Measurements from ENCODE around the gene CUBN.

CUBN gene

DNA sequence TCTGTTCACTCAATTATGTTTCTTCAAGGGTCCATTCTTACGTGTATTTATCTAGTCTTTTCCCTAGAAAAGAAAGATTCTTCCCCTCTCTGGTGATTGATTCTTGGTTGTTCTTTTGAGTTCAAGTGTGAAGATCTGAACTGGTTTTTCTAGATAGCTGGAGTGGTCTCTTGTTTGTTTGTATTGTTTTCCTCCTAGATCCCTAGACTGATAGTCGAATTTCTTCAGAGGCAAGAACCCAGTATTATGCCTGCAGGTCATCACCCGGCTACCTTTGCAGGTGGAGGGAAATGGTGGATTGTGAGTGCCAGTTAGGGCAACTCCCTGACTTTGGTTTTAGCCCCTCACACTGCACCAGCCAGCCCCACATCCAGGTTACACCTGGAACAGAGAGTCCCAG is 310.2 kb downstream of the CUBN start:
- TF ChIP-seq ZNF274 (IDR thresholded peaks at IDR 0.05; ENCODE audit: low read depth, low read length), result no peak
- H3K4me3 ChIP-seq (ENCODE audit: low read length), result no peak overlapping the region

DNA sequence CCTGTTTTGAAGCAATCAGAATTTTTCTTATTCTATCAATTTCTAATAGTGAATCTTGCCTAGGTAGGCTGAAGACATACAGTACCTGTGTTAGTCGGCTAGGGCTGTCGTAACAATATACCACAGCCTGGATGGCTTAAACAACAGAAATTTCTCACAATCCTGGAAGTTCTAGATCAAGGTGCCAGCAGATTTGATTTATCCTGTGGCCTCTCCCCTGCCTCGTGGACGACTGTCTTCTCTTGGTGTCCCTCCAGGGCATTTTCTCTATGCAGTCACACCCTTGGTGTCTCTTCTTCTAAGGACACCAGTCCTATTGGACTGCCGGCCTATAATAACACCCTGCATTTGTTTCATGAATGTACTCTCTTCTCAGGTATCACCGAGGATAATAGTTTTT is 310.6 kb downstream of the CUBN start:
- no peak overlapping the region for H3K4me3 ChIP-seq (ENCODE audit: low read length)
- TF ChIP-seq ZNF274 (IDR thresholded peaks at IDR 0.05; ENCODE audit: low read depth, low read length), result no peak

DNA sequence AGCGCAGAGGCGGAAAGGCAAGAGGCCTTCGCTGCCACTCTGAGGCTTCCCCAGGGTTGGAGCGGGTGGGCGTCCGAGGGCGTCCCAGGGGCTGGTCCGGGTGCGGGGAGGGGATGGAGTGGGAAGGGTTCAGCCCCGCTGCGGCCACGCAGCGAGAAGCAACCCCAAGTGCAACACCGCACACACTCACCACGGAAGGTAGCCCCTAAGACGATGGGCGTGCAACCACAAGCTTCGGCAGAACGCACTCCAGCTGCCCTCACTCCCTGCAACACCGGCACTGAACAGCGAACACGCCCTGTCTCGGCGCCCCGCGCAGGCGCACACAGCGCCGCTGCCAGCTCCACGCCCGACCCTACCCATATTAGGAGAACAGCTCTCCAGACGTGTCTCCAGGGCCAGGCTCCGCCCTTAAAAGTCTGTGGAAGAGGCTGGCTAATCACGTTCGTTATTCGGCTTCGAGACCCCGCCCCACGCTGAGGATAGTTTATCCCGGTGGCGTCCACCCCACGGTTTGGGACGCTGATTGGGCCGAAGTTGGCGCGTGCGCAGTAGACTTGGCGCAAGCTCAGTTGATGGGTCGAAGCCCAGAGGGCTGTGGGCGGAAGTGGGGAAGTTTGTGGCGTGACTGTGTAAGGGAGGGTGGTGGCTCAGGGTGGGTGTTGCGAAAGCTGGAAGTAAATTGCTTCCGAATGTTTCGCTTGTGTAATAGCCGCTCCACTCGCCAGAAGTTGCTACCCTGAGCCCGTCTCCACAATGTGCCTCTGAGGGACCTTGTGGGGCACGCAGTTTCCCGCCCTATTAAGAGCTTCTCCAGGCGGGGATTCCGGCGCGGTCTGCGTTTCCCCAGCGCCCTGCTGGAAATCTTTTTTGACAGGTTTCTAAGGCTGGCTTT is 312.2 kb downstream of the CUBN start, which contains the start of gene RSU1:
TSS of gene RSU1 (minus strand) at position 300 of the 895 bp plus-strand sequence. CDS start 343 bp downstream, outside the sequence.
- no peak for TF ChIP-seq ZNF274 (IDR thresholded peaks at IDR 0.05; ENCODE audit: low read depth, low read length)
- H3K4me3 ChIP-seq (ENCODE audit: low read length), result peak within 1 kb of the TSS; percentile 74

DNA sequence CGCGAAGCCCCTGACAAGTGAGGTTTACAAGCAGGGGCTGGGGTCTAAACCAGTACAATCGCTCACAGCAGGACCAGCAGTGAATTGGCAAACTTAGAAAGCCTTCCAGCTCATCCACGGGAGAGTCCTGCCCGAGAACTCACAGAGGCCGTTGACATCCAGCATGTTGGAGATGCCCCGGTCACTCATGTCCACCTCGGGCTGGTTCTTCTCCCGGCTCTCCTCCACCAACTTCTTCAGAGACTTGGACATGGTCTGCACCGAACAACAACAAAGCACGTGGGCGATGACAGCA is 312.8 kb downstream of the CUBN start:
- TF ChIP-seq ZNF274 (IDR thresholded peaks at IDR 0.05; ENCODE audit: low read depth, low read length), result no peak
- peak overlapping the region; percentile 67 for H3K4me3 ChIP-seq (ENCODE audit: low read length)

DNA sequence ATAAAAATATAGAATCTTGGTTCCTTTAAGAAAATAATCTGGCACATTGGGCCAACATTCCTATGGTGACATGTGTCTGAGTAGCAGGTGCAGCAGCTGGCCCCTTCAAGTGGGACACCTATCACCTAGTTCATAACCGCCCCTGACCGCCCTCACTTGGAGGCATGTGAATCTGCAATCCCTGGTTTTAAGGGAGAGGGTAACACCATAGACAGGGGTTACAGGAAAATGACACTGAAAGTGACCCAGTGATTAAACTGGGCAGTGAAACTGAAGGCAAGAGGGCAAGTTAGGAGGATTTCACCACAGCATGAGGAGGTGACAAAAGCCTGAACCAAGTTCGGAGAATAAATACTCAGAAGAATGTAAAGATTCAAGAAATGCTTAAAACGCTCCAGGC is 313.4 kb downstream of the CUBN start:
- peak overlapping the region; percentile 67 for H3K4me3 ChIP-seq (ENCODE audit: low read length)
- TF ChIP-seq ZNF274 (IDR thresholded peaks at IDR 0.05; ENCODE audit: low read depth, low read length), result no peak

DNA sequence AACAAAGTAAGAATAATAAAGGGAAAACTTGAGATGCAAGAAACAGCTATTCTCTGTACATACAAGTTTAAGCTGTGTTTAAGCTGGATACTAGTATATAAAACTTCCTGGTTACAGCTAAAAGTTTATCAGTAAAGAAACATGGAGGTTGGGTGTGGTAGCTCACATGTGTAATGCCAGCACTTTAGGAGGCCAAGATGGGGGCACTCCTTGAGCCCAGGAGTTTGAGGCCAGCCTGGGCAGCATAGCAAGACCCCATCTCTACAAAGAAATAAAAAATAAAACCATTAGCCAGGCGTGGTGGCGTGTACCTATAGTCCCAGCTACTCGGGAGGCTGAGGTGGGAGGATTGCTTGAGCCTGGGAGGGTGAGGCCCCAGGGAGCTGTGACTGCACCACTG is 315.6 kb downstream of the CUBN start:
- H3K4me3 ChIP-seq (ENCODE audit: low read length), result no peak overlapping the region
- TF ChIP-seq ZNF274 (IDR thresholded peaks at IDR 0.05; ENCODE audit: low read depth, low read length), result no peak

DNA sequence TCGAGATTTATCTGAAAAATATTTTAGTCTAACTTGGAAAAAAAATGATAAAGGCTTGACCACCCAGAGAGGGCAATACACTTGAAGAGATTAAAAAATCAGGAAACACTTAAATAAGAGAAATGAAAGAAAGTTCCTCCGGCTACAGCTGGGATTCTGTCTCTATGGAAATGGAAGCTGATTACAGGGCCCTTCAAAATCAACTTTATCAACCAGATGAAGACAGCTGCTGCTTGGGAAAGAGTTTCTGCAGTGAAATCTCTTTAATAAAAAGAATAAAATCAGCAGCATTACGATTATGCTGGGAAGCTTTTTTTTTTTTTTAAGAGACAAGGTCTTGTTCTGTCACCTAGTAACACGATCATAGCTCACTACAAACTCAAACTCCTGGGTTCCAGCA is 316.9 kb downstream of the CUBN start:
- H3K4me3 ChIP-seq (ENCODE audit: low read length), result no peak overlapping the region
- TF ChIP-seq ZNF274 (IDR thresholded peaks at IDR 0.05; ENCODE audit: low read depth, low read length), result no peak

DNA sequence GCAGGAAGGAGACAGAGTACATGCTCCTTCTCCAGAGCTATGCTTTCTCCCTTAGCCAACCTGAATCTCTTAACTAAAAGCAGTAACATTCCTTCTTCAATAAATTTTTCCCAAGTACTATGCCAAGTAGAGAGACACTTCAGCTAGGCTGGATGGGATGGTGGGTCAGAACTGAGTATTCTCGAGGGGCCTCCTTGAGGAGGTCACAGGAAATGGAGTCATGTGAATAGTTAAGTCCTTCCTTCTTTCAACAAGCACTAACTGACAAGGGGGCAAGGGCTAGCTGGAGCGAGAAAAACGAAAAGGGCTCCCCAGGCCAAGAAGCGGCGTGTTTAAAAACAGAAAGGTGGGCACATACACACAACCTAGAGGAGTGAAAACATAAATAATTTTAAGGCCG is 317.8 kb downstream of the CUBN start:
- no peak overlapping the region for H3K4me3 ChIP-seq (ENCODE audit: low read length)
- no peak for TF ChIP-seq ZNF274 (IDR thresholded peaks at IDR 0.05; ENCODE audit: low read depth, low read length)

DNA sequence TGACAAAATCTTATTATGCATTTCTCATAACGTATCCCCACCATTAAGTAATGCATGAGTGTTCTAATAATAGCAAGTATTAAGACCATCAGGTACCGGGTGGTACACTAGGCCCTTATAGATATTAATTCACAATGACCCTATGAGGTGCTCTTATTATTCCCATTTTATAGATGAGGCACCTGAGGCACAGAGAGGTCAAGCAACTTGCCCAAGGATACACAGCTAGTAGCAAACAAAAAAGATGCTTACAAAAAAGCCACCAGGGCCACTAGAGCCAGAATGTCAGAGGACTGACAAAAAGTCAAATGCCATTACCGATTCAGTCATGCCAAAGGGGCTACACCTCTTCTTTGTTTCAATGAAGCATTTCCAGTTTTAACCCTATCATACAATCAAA is 318.3 kb downstream of the CUBN start:
- H3K4me3 ChIP-seq (ENCODE audit: low read length), result no peak overlapping the region
- TF ChIP-seq ZNF274 (IDR thresholded peaks at IDR 0.05; ENCODE audit: low read depth, low read length), result no peak

DNA sequence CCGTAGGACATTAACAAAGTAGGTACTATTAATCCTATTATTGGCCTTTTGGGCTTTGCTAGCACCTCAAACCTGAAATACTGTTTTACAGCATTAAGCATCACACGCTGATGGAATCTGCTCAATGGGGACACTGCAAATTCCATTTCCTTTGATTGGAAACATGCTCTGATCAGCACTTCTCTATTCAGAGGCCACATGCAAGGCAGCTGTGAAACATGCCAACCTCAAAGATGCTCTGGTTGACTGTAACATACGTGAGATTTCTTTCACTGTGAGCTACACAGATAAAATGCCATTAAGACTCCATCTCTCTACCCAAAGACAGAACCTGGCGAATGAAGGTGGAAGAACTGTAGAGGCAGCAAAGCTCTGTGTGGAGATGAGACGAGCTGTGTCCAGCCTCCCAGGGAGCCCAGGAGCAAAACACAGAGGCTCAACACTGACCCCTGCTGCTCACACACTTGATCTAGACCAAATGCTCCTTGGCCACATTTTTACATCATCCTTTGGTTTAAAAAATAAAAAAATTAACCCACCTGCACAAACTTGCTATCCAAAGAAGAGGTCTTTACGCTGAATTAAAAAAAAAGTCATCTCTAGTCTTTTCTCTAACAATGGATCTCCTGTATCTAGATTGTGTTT is 320.4 kb downstream of the CUBN start:
- no peak for TF ChIP-seq ZNF274 (IDR thresholded peaks at IDR 0.05; ENCODE audit: low read depth, low read length)
- no peak overlapping the region for H3K4me3 ChIP-seq (ENCODE audit: low read length)

DNA sequence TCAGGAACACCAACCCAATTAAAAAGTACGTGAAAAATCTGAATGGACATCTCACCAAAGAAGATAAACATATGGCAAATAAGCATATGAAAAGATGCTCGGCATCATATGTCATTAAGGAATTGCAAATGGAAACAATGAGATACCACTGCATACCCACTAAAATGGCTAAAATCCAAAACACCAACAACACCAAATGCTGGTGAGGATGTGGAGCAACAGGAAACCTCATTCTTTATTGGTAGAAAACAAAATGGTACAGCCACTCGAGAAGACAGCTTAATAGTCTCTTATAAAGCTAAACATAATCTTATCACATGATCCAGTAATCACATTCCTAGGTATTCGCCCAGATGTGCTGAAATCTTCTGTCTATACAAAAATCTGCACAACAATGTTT is 325.5 kb downstream of the CUBN start:
- no peak for TF ChIP-seq ZNF274 (IDR thresholded peaks at IDR 0.05; ENCODE audit: low read depth, low read length)
- no peak overlapping the region for H3K4me3 ChIP-seq (ENCODE audit: low read length)

DNA sequence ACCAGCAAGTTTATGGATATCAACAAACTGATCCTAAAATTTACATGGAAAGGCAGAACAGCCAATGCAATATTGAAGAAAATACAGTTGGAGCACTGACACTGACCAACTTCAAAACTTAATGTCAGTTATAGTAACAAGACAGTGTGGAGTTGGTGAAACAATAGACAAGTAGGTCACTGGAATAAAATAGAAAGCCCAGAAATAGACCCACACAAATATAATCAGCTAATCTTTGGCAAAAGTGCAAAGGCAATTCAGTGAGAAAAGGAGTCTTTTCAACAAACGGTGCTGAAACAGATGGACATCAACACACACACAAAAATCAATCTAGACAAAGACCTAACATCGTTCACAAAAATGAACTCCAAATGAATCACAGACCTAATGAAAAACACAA is 326.1 kb downstream of the CUBN start:
- no peak for TF ChIP-seq ZNF274 (IDR thresholded peaks at IDR 0.05; ENCODE audit: low read depth, low read length)
- no peak overlapping the region for H3K4me3 ChIP-seq (ENCODE audit: low read length)

DNA sequence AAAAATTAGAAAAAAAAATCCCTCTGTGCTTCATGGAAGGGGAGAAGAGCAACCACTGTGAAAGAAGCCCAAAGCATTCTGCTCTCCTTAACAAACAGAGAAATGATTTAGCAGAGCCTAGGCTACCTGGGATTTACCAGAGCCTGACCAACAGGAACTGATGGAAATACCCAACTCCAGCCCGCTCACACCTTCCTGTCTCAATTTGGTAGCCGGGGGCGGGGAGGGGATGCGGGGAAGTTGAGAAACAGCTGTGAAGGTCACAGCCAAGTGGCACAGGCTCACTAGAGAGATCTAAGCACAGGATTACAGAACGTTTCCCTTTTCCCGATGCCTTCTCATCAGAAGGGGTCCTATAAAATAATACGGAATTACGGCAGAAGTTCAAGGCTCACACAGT is 330.0 kb downstream of the CUBN start:
- no peak overlapping the region for H3K4me3 ChIP-seq (ENCODE audit: low read length)
- no peak for TF ChIP-seq ZNF274 (IDR thresholded peaks at IDR 0.05; ENCODE audit: low read depth, low read length)

DNA sequence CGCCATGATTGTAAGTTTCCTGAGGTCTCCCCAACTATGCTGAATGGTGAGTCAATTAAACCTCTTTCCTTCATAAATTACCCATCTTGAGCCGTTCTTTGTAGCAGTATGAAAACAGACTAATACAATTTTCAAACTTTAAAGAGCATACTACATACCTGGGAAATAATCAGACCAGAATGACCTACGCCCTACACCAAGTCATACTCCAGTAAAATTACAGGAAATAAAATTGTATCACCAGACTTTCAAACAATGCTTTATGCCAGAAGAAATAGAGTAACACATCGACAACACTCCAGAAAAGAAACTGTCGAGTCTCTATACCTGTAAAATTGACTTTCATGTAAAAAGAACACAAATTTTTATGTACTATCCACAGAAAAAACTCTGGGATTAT is 331.0 kb downstream of the CUBN start:
- H3K4me3 ChIP-seq (ENCODE audit: low read length), result no peak overlapping the region
- TF ChIP-seq ZNF274 (IDR thresholded peaks at IDR 0.05; ENCODE audit: low read depth, low read length), result no peak

DNA sequence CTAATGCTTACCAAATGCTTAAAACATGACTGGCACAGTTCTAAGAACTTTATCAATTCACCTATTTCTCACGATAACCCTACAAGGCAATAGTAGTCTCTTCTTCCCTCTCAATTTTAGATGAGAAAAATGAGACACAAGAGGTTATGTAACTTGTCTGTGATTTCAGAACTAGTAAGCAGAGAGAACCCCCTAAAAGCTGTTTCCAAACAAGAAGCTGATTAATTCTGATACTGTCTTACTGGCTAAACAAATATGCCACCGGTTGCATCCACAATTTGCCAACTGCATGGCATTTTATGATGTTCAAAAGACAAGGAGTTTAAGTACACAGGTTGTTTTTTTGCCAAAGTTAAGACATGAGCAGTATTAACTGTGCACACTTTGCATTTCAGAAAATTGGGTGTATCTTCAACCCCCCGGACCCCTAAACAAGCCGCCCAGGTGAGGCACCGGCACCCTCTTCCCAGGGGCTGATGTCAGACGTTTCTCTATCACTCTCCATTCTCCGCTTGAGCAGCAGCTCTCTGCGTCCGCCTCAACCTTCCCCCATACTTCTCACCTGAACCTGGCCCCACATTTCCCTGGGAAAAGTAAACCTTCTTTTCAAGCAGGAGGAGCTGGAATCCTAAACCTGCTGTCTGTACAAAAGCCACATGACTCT is 334.1 kb downstream of the CUBN start:
- TF ChIP-seq ZNF274 (IDR thresholded peaks at IDR 0.05; ENCODE audit: low read depth, low read length), result no peak
- H3K4me3 ChIP-seq (ENCODE audit: low read length), result no peak overlapping the region

All from GM08714 (cell line).